Stimulated activated CD4-positive, alpha-beta T cell treated with anti-CD3 and anti-CD28 coated beads, Interleukin-12 subunit alpha, Interleukin-12 subunit beta, amount 100 ng/mL, for 4 hours (primary cell): ENCODE measurements around the gene OR5M8.

Experiments used
- DNase-seq: peaks from one replicate; pipeline ENCODE4 v3.0.0-alpha.2; 2020

The OR5M8 gene

DNA sequence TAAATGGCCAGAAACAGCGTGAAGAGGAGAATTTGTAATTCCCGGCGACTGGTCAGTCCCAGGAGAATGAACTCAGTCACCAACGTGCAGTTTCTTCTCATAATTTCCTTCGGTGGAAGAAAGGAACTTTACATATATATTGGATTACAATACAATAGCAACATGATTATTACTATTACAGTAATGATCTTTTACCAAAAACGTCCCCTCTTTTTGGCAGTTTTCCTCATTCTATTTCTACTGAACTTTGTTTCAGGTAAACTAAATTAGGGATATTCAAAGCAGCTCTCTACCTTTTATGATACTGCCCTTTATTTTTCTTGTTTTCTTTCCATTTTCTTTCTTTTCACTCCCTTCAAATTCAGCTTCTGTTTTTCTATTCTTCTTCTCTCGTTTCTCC lies at the start of gene OR5M8:
TSS of gene OR5M8 (minus strand) at position 101 of the 400 bp plus-strand sequence. CDS start at position 101, 0 bp downstream.
- no peak for DNase-seq

DNA sequence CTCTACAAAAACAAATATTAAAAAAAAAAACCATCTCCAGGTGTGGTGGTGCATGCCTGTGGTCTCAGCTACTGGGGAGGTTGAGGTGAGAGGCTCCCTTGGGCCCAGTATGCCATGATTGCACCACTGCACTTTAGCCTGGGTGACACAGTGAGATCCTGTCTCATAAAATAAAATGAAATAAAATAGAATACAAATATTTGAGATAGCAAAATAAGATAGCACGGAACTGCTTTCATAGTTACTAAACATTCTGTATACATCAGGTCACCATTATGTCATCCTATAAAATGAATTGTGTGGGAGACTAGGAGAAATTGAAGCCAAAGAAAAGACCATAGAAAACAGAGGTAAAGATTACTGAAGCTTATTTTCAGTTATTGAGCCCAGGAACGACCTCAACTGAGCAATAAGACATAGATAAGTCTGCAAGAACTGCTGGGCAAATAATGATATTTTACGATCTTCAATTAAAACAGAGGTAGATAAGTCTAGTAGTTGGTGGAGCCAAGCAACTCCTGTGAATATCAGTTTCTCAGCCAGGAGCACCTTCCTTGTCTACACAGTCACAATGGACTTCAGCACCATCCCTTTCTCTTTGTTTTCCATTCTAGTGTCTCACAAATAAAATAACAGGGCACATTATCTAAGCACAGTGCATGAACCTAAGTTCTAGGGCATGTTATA lies 42.0 kb upstream of the OR5M8 start:
- DNase-seq, result no peak

DNA sequence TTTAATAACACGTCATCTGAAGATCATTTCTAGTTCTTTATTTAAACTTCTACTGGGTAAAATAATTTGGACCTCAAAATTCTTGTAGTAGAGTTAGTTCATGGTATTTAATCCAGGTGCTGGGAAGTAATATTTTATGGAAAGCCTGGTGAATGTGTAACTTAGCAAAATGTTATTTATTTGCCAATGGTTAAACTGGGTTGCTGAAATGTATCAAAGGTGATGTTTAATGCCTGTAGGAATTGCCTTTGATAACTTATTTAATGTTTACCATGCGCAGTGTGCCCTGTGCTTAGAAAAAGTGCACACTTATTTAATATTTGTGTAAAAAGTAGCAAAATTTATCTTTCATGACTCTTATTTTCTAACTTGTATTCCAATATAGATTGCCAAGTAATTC lies 40.7 kb upstream of the OR5M8 start:
- DNase-seq, result no peak

DNA sequence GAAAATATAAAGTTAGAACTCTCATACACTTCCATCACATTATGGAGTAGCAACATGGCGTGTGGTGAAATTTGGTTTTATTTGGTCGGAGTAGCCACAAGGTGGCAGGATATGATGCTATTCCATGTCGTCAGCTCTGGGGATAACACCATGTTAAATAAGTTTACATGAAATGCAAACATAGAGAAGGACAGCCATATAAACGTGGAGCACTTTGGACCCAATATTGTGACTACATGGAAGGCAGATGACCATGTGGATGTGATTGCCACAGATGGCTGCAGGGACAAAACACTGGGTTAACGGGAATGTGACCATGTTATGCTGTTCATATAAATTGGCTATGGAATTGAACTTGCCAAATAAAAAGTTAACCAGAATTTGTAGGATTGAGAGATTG lies 30.8 kb upstream of the OR5M8 start:
- DNase-seq, result no peak

DNA sequence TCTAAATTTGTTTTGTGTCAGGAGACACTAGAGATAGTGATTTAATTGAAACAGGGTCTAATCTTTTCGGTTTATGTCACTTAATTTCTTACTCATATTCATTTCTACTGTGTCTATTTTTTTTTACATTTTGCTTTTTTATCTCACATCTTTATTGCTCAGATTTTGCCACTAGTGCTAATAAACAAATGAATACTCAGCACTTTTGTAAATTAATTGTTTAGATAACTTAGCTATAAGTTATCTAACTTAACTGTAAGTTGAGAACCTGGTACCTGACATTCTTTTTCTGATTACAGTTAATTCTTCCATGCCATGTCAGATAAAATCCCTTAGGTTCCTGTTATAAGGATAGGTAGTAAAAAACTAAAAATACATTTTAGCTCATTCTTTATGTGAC lies 22.1 kb upstream of the OR5M8 start:
- no peak for DNase-seq

DNA sequence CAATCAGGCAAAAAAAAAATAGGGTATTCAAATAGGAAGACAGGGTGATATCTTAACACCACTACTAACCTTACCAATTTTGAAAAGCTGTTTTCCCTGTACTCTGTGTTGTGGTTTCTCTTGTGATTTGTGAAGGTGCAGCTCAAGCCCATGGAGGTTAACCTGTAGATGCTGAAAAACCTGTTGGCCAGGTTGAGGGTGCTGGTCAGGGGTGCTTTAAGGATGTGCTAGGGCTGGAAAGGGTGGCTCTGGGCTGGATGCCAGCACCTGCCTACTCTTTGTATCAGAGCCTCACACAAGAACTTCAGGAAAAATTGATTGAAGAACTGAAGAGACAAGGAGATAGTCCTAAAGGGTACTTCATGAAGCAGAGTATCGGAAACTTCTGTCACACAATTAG lies 18.3 kb upstream of the OR5M8 start:
- no peak for DNase-seq

DNA sequence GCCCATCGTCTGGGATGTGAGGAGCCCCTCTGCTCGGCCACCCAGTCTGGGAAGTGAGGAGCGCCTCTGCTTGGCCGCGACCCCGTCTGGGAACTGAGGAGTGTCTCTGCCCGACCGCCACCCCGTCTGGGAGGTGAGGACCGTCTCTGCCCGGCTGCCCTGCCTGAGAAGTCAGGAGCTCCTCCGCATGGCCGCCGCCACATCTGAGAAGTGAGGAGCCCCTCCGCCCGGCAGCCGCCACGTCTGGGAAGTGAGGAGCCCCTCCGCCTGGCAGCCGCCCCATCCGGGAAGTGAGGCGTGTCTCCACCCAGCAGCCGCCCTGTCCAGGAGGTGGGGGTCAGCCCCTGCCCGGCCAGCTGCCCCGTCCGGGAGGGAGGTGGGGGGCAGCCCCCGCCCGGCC lies 5.8 kb upstream of the OR5M8 start:
- no peak for DNase-seq

DNA sequence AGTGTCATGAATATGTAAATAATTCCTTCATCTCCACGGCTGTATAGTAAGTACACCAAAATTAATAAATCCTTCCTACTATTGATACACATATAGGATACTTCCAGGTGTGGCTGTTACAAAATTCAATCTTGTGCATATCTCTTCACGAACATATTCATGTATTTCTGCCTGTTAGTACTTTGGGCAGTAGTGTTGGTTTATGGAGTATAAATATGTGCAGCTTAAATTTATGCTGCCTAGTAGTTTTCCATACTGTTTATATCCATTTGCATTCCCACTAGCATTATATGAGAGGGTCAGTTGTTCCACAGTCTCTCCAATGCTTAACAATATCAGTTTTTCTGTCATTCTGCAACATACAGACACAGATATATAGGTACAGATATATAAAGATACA lies 3.9 kb upstream of the OR5M8 start:
- no peak for DNase-seq

DNA sequence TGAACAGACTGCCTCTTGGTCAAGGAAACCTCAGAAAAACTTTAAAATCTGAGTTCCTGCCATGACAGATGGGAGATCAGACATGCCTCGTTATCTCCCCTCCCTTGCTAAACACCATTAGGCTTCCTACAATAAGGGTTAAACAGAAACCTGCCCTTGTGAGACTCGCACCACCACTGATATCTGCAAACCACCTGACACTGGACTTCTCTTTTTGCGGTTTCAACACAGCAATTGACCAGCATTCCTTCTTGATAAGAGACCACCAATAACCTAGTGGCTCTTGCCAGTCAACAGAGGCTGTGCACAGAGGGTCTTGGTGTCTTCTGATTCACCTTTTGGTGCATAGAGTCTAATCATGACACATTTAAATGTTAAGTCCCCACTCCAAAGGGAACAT lies 4.4 kb downstream of the OR5M8 start:
- DNase-seq, result no peak

DNA sequence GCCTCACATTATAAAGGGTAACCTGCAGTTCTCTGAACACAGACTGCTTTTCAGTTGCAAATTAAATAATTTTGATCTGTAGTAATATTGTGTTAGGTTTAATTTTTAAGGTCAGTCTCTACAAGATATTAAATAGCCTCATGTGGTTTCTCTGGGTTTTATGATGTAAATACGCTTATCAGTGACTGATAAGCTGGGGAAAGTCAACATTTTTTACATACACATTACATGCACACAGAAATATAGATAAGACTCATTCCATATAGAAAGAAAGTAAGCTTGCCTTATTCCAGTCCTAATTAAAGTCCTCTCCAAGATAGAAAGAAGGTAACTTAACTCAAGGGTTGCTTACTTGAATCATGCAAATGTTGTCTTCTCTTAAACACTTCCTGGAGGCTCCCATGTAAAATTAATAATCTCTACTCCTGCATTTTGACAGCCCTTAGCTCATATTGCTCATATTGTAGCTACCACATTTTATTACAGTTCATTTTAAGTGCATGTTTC lies 16.4 kb downstream of the OR5M8 start:
- DNase-seq, result no peak

DNA sequence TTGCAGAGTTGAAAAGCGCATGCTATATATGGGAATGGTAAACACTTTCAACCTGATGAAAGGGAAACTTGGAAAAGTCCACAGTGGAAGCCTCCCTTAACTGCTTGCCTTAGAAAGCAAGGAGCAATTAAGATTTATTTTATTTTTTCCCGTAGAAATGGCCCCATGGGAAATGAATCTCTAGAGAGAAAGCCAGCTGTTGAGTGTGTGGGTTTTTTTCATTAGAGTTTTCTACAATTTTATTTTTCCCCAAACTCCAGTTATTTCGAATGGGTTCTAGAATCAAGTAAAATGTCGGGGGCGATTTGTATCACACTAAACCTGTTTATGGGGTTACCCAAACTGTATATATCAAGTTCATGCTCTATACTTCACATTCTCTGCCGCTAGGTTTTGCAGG lies 17.9 kb downstream of the OR5M8 start, which contains the start of gene OR5M3:
TSS of gene OR5M3 (minus strand) at position 101 of the 400 bp plus-strand sequence. CDS start 2,855 bp downstream, outside the sequence.
- DNase-seq, result no peak

DNA sequence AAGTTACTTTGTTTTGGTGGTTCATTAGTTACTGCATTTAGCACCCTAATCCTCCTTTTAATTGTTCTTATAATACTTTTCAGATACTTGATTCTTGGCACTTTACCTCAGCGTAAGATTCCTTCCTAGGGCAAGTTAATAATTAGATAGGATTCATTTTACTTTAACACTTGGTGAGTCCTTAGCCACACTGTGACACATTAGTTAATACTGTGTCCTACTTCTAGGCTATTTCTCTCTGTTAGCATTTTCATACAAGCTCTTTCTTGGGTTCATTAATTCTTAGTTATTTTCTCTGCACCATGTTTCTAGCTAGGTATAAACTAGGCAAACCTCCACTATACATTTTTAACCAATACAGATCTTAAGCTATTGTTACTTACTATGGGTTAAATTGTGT lies 34.1 kb downstream of the OR5M8 start:
- DNase-seq, result no peak

DNA sequence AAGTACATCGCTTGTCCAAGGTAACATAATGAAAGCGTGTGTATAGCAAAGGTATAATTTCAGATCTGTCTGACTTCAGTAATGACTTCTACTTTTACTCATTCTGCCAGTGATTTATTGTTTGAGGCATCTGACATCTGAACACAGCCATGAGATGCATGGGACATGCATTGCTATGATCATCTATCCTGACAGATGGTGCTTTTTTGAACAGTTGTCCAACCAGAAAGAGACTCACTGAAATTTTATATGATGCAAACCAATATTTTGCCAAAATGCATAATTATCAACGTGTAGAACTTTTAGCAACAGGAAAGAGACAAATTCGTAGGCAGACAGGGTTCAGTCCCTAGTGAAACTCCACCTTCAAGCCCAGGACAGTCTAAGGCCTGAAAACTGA lies 37.6 kb downstream of the OR5M8 start:
- no peak for DNase-seq
